Epithelial cell of umbilical artery (primary cell): ENCODE results near the gene ANAPC1. TPM values are rescaled to one million over a fixed set of nuclear protein-coding genes. Genes with fewer than 3 reads are reported as not detected.

Experiments used
- total RNA-seq: library from RNA; depleted of rRNA; stranded (reverse); fragments of >200 nt; gene quantifications from 2 replicates; pipeline ENCODE4 v1.2.3, GENCODE V29; 2014

The ANAPC1 gene, protein sequence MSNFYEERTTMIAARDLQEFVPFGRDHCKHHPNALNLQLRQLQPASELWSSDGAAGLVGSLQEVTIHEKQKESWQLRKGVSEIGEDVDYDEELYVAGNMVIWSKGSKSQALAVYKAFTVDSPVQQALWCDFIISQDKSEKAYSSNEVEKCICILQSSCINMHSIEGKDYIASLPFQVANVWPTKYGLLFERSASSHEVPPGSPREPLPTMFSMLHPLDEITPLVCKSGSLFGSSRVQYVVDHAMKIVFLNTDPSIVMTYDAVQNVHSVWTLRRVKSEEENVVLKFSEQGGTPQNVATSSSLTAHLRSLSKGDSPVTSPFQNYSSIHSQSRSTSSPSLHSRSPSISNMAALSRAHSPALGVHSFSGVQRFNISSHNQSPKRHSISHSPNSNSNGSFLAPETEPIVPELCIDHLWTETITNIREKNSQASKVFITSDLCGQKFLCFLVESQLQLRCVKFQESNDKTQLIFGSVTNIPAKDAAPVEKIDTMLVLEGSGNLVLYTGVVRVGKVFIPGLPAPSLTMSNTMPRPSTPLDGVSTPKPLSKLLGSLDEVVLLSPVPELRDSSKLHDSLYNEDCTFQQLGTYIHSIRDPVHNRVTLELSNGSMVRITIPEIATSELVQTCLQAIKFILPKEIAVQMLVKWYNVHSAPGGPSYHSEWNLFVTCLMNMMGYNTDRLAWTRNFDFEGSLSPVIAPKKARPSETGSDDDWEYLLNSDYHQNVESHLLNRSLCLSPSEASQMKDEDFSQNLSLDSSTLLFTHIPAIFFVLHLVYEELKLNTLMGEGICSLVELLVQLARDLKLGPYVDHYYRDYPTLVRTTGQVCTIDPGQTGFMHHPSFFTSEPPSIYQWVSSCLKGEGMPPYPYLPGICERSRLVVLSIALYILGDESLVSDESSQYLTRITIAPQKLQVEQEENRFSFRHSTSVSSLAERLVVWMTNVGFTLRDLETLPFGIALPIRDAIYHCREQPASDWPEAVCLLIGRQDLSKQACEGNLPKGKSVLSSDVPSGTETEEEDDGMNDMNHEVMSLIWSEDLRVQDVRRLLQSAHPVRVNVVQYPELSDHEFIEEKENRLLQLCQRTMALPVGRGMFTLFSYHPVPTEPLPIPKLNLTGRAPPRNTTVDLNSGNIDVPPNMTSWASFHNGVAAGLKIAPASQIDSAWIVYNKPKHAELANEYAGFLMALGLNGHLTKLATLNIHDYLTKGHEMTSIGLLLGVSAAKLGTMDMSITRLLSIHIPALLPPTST (N-terminal part only)
- total RNA-seq: 59.1 and 60.8 TPM in 2 replicates

GRCh38 chr2:111883661-111884591 lies at the start of gene ANAPC1:
TSS of gene ANAPC1 (minus strand) at chr2:111884193. CDS start at chr2:111880825, 3,368 bp downstream.

GRCh38 chr2:111897924-111898702 lies 14.1 kb upstream of the ANAPC1 start, which contains the start of gene MERTK:
TSS of gene MERTK (plus strand) at chr2:111898607. CDS start at chr2:111898736, 129 bp downstream.

Other genes starting within 250 kb of the ANAPC1 start
- gene MERTK, start 14.4 kb upstream of the ANAPC1 start, total RNA-seq: 7.8 and 17.6 TPM in 2 replicates
- gene TMEM87B, start 171.1 kb upstream of the ANAPC1 start, total RNA-seq: 27.6 and 48.3 TPM in 2 replicates